ENCODE measurements around the gene RNF157. TPM values are rescaled to one million over a fixed set of nuclear protein-coding genes. Genes with fewer than 3 reads are reported as not detected.
A peak's percentile ranks its signal among the peaks of the same experiment; 100 is the strongest.

The RNF157 gene
- total and polyA plus RNA-seq, 9 of the 15 experiments (the other 6 are each of a cell fraction or from before 2014, with no cell fraction given) = 8.1 to 31.7 (median 20.8) TPM

GRCh38 chr17:76246080-76247066 is 6.1 kb upstream of the RNF157 start (continued):
- TF ChIP-seq NCOA2 (IDR thresholded peaks at IDR 0.05; ENCODE audit: partially characterized antibody in 2 of 2) (no peak), TBP (optimal IDR thresholded peaks at IDR 0.05; ENCODE audit: low read depth, low read length) (no peak), ZNF408 (CRISPR knock-in tag; IDR thresholded peaks at IDR 0.05; ENCODE audit: low read depth) (no peak), ZSCAN32 (CRISPR knock-in tag; IDR thresholded peaks at IDR 0.05) (no peak), SLC30A9 (CRISPR knock-in tag; IDR thresholded peaks at IDR 0.05) (no peak), CBX3 (IDR thresholded peaks at IDR 0.05; ENCODE audit: borderline replicate concordance in 1 of 2, low read length in 2 of 2) (no peak), NFIC (IDR thresholded peaks at IDR 0.05) (no peak), YBX1 (IDR thresholded peaks at IDR 0.05) (no peak), ZBTB11 (CRISPR knock-in tag; IDR thresholded peaks at IDR 0.05) (no peak), MEIS2 (IDR thresholded peaks at IDR 0.05; ENCODE audit: partially characterized antibody) (peak; percentile 44), ZNF778 (CRISPR knock-in tag; IDR thresholded peaks at IDR 0.05) (no peak), TARDBP (IDR thresholded peaks at IDR 0.05) (no peak), DMBX1 (CRISPR knock-in tag; IDR thresholded peaks at IDR 0.05; ENCODE audit: borderline replicate concordance) (no peak)
- TF ChIP-seq, protein P1, sequence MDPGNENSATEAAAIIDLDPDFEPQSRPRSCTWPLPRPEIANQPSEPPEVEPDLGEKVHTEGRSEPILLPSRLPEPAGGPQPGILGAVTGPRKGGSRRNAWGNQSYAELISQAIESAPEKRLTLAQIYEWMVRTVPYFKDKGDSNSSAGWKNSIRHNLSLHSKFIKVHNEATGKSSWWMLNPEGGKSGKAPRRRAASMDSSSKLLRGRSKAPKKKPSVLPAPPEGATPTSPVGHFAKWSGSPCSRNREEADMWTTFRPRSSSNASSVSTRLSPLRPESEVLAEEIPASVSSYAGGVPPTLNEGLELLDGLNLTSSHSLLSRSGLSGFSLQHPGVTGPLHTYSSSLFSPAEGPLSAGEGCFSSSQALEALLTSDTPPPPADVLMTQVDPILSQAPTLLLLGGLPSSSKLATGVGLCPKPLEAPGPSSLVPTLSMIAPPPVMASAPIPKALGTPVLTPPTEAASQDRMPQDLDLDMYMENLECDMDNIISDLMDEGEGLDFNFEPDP (CRISPR knock-in tag; IDR thresholded peaks at IDR 0.05) = no peak
- TF ChIP-seq, protein P2, sequence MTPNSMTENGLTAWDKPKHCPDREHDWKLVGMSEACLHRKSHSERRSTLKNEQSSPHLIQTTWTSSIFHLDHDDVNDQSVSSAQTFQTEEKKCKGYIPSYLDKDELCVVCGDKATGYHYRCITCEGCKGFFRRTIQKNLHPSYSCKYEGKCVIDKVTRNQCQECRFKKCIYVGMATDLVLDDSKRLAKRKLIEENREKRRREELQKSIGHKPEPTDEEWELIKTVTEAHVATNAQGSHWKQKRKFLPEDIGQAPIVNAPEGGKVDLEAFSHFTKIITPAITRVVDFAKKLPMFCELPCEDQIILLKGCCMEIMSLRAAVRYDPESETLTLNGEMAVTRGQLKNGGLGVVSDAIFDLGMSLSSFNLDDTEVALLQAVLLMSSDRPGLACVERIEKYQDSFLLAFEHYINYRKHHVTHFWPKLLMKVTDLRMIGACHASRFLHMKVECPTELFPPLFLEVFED (CRISPR knock-in tag; conservative IDR thresholded peaks at IDR 0.05) = no peak
- TF ChIP-seq, protein P3, sequence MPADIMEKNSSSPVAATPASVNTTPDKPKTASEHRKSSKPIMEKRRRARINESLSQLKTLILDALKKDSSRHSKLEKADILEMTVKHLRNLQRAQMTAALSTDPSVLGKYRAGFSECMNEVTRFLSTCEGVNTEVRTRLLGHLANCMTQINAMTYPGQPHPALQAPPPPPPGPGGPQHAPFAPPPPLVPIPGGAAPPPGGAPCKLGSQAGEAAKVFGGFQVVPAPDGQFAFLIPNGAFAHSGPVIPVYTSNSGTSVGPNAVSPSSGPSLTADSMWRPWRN (IDR thresholded peaks at IDR 0.05; ENCODE audit: low read depth) = no peak; the same call in 1 of the 2 replicates
- TF ChIP-seq, protein P4, sequence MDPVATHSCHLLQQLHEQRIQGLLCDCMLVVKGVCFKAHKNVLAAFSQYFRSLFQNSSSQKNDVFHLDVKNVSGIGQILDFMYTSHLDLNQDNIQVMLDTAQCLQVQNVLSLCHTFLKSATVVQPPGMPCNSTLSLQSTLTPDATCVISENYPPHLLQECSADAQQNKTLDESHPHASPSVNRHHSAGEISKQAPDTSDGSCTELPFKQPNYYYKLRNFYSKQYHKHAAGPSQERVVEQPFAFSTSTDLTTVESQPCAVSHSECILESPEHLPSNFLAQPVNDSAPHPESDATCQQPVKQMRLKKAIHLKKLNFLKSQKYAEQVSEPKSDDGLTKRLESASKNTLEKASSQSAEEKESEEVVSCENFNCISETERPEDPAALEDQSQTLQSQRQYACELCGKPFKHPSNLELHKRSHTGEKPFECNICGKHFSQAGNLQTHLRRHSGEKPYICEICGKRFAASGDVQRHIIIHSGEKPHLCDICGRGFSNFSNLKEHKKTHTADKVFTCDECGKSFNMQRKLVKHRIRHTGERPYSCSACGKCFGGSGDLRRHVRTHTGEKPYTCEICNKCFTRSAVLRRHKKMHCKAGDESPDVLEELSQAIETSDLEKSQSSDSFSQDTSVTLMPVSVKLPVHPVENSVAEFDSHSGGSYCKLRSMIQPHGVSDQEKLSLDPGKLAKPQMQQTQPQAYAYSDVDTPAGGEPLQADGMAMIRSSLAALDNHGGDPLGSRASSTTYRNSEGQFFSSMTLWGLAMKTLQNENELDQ (CRISPR knock-in tag; IDR thresholded peaks at IDR 0.05; ENCODE audit: borderline replicate concordance) = no peak
